ENCODE results near the gene CEP70.

GRCh38 chr3:138642927-138643253 is 48.8 kb upstream of the CEP70 start:
- no peak for TF ChIP-seq EZH2 (IDR thresholded peaks at IDR 0.05)
- no peak for TF ChIP-seq POLR2AphosphoS5 (IDR thresholded peaks at IDR 0.05; ENCODE audit: borderline replicate concordance, low read depth, low read length)
